Neuronal stem cell (in vitro differentiated cells): ENCODE results near the gene LYG1.

Experiments used
- DNase-seq: peaks from one replicate; pipeline ENCODE4 v3.0.0-alpha.2; 2013; ENCODE audit warnings: low spot score
- H2AFZ ChIP-seq: one replicate; pipeline ENCODE4 v1.6.1; 2013; ENCODE audit warnings: mild to moderate bottlenecking, low read length, inconsistent platforms
- H2AK5ac ChIP-seq: 2 replicates; pipeline ENCODE4 v1.6.1; 2013; ENCODE audit warnings: low read depth, mild to moderate bottlenecking, inconsistent platforms, low read length, moderate library complexity, mixed read lengths
- H2BK120ac ChIP-seq: 2 replicates; pipeline ENCODE4 v1.6.1; 2013; ENCODE audit warnings: low read depth, mild to moderate bottlenecking, inconsistent platforms, low read length, moderate library complexity, mixed read lengths
- H2BK12ac ChIP-seq: one replicate; pipeline ENCODE4 v1.6.1; 2013; ENCODE audit warnings: low read length, inconsistent platforms
- H2BK15ac ChIP-seq: 2 replicates; pipeline ENCODE4 v1.6.1; 2013; ENCODE audit warnings: mild to moderate bottlenecking, low read length, inconsistent platforms, mixed read lengths
- H2BK5ac ChIP-seq: one replicate; pipeline ENCODE4 v1.6.1; 2013; ENCODE audit warnings: inconsistent platforms, mild to moderate bottlenecking, low read length, moderate library complexity
- H3K14ac ChIP-seq: one replicate; pipeline ENCODE4 v1.6.1; 2013; ENCODE audit warnings: low read length, inconsistent platforms
- H3K18ac ChIP-seq: 2 replicates; pipeline ENCODE4 v1.6.1; 2013; ENCODE audit warnings: low read length, inconsistent platforms
- H3K23ac ChIP-seq: 2 replicates; pipeline ENCODE4 v1.6.1; 2013; ENCODE audit warnings: low read depth, mild to moderate bottlenecking, mixed read lengths, low read length, inconsistent platforms; ENCODE audit not compliant: poor library complexity
- H3K27ac ChIP-seq: replicated peaks from 3 replicates; pipeline ENCODE4 v1.5.1; 2013; ENCODE audit warnings: low read length, inconsistent platforms
- H3K27me3 ChIP-seq, 3 experiments: 2 replicates each; pipeline ENCODE4 v1.6.1; 2013; ENCODE audit warnings: low read length in 3 of 3, mild to moderate bottlenecking in 2 of 3, inconsistent platforms in 1 of 3, low read depth in 1 of 3, mixed read lengths in 1 of 3, moderate library complexity in 1 of 3; ENCODE audit not compliant: control insufficient read depth in 3 of 3, insufficient read depth in 3 of 3
- H3K36me3 ChIP-seq, 2 donors: replicated peaks in 1 of 2; 2 replicates each; pipeline ENCODE4 v1.6.1; 2013; ENCODE audit warnings: low read length in 2 of 2; ENCODE audit not compliant: control insufficient read depth in 2 of 2, insufficient read depth in 2 of 2
- H3K4ac ChIP-seq: 2 replicates; pipeline ENCODE4 v1.6.1; 2013; ENCODE audit warnings: inconsistent platforms, mild to moderate bottlenecking, low read length, moderate library complexity
- H3K4me1 ChIP-seq, 2 donors: 1 replicate in 1 of 2; 2 replicates in 1 of 2; pipeline ENCODE4 v1.6.1; 2013; ENCODE audit warnings: low read length in 2 of 2, low read depth in 1 of 2; ENCODE audit not compliant: control insufficient read depth in 2 of 2, insufficient read depth in 1 of 2
- H3K4me2 ChIP-seq: one replicate; pipeline ENCODE4 v1.6.1; 2013; ENCODE audit warnings: mild to moderate bottlenecking, low read length, inconsistent platforms; ENCODE audit not compliant: insufficient read depth, poor library complexity, severe bottlenecking
- H3K4me3 ChIP-seq, 2 donors: 2 replicates each; pipeline ENCODE4 v1.5.1; 2013; ENCODE audit warnings: low read length in 2 of 2, mild to moderate bottlenecking in 2 of 2, inconsistent platforms in 1 of 2, moderate library complexity in 1 of 2
- H3K79me1 ChIP-seq: one replicate; pipeline ENCODE4 v1.6.1; 2013; ENCODE audit warnings: low read depth, mild to moderate bottlenecking, inconsistent platforms, low read length, moderate library complexity
- H3K9ac ChIP-seq: one replicate; pipeline ENCODE4 v1.6.1; 2013; ENCODE audit warnings: mild to moderate bottlenecking, low read depth, low read length, inconsistent platforms; ENCODE audit not compliant: poor library complexity
- H3K9me3 ChIP-seq, 2 donors: replicated peaks in 1 of 2; 2 replicates each; pipeline versions ENCODE3 to v1.6.1; 2013; ENCODE audit warnings: low read length in 2 of 2, mild to moderate bottlenecking in 2 of 2, inconsistent platforms in 1 of 2, low read depth in 1 of 2, mixed read lengths in 1 of 2, moderate library complexity in 1 of 2; ENCODE audit not compliant: control insufficient read depth in 2 of 2, insufficient read depth in 1 of 2
- H4K8ac ChIP-seq: one replicate; pipeline ENCODE4 v1.6.1; 2013; ENCODE audit warnings: low read depth, mild to moderate bottlenecking, inconsistent platforms, low read length, moderate library complexity
- H4K91ac ChIP-seq: one replicate; pipeline ENCODE4 v1.6.1; 2013; ENCODE audit warnings: low read length, low read depth, mild to moderate bottlenecking, inconsistent platforms; ENCODE audit not compliant: poor library complexity
- WGBS, 2 donors: extraction: QIAGEN DNeasy Blood & Tissue Kit; methylation state at CpG; one replicate each; pipeline ENCODE4 v1.1.7; 2013; ENCODE audit warnings: missing lambda C conversion rate in 2 of 2, mixed read lengths in 1 of 2; ENCODE audit not compliant: insufficient read length in 2 of 2, insufficient replicate concordance in 1 of 2; ENCODE audit errors: extremely low coverage in 2 of 2; 5-methylcytosine and 5-hydroxymethylcytosine counted together

LYG1 gene

DNA sequence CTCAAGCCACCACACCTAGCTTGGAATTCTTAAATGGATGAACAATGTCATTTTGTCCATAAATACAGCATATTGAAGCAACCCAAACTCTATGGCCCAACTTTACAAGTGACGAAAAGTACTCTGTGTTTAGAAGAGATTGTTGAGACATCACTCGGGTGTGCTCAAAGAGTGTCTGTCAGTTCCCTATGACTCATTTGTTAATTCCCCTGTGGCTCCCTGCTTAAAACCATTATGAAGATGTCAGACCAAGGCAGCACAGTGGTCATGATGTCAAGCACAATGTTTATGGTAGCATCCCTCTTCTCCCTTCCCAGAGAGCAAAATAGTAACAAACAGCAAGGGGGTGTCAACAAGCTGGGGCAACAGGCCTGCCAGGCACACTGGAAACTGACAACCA lies 3.0 kb downstream of the LYG1 start:
- Histone ChIP-seq H2BK12ac (no peak overlapping the region), H2BK120ac (no peak overlapping the region), H3K27ac (no peak overlapping the region), H3K4me3 (no peak overlapping the region), H3K14ac (no peak overlapping the region), H2BK15ac (no peak overlapping the region), H3K79me1 (no peaks in the 10 kb centered on the region), H3K4me2 (no peak overlapping the region), H3K9ac (no peak overlapping the region), H3K23ac (no peak overlapping the region), H2BK5ac (no peak overlapping the region), H3K4ac (no peak overlapping the region), H4K8ac (no peak overlapping the region), H2AK5ac (no peak overlapping the region), H4K91ac (no peak overlapping the region), H3K4me1 (no peaks in the 10 kb centered on the region), H2AFZ (no peak overlapping the region), H3K27me3 (no peaks in the 10 kb centered on the region), H3K36me3 (peaks cover 0 to 2% of the 10 kb centered on the region in 2 donors), H3K18ac (no peak overlapping the region), H3K9me3 (peaks cover 0 to 2% of the 10 kb centered on the region in 2 donors)
- WGBS, 2 donors: no CpG with 5 or more reads among the region's 2 CpGs
- DNase-seq: no peak

DNA sequence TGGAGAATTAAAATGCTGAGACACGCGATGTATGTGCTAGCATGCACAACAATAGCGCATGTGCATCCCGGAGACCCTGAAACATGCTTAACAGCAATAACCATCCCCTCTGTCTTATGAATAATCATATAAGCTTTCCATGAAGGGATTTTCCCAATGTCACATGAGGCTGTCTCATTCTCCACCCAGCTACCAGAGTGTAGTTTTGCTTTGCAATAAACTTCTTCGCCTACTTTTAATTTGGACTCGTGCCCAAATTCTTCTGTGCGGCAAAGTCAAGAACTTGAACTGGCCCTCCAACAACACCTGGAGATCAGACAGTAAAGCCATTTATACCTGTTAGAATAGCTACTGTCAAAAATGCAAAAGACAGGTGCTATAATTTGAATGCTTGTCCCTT lies 15.5 kb downstream of the LYG1 start:
- H3K14ac ChIP-seq: no peak overlapping the region
- no peaks in the 10 kb centered on the region for H3K4me1 ChIP-seq
- no peak overlapping the region for H3K18ac ChIP-seq
- no peak overlapping the region for H3K4me3 ChIP-seq
- H2BK15ac ChIP-seq: no peak overlapping the region
- H4K91ac ChIP-seq: no peak overlapping the region
- no peak overlapping the region for H2BK12ac ChIP-seq
- H3K4ac ChIP-seq: no peak overlapping the region
- WGBS, 2 donors: no CpG with 5 or more reads among the region's 7 CpGs
- no peak overlapping the region for H3K27ac ChIP-seq
- H4K8ac ChIP-seq: no peak overlapping the region
- H2AK5ac ChIP-seq: no peak overlapping the region
- H3K36me3 ChIP-seq: peaks cover 2 to 4% of the 10 kb centered on the region in 2 donors
- no peak overlapping the region for H2BK5ac ChIP-seq
- no peak overlapping the region for H2BK120ac ChIP-seq
- no peak overlapping the region for H3K4me2 ChIP-seq
- H3K9me3 ChIP-seq: no peaks in the 10 kb centered on the region
- H3K9ac ChIP-seq: no peak overlapping the region
- H3K23ac ChIP-seq: no peak overlapping the region
- no peak for DNase-seq
- no peak overlapping the region for H2AFZ ChIP-seq
- no peaks in the 10 kb centered on the region for H3K27me3 ChIP-seq
- no peaks in the 10 kb centered on the region for H3K79me1 ChIP-seq

DNA sequence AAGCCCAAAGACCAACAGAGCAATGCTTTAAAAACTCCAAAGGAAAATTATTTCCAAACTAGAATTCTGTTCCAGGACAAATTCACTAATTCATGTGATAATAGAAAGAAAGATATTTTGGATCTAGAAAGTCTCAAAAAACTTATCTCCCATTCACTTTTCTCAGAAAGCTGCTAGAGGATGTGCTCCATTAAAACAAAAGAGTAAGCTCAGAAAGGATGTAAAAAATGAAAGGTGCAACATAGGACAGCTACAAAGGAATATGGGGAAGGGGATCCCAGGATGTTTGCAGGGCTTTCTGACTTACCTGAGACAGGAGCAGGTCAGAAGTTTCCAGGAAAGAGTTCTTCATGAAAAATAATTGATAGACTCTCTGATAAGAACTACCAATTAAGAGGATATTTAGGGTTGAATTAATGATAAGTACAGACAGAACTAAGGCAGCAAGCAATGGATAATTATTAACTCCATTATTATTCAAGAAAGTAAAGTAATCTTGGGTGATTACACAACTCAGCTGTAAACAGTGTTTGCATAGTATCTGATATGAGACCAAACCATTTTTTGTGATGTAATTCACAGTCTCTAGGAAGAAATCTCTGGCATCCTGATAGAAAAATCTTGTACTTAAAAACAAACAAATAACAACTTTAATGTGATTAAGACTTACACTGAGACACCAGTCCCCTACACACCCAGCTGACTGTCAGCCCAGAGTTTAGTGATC lies 20.9 kb downstream of the LYG1 start:
- Histone ChIP-seq H2AFZ (no peak overlapping the region), H2BK15ac (no peak overlapping the region), H2BK5ac (no peak overlapping the region), H3K4me1 (no peaks in the 10 kb centered on the region), H3K14ac (no peak overlapping the region), H3K36me3 (peaks cover 2 to 4% of the 10 kb centered on the region in 2 donors), H4K91ac (no peak overlapping the region), H2AK5ac (no peak overlapping the region), H3K4ac (no peak overlapping the region), H3K4me3 (no peak overlapping the region), H3K27ac (no peak overlapping the region), H3K9ac (no peak overlapping the region), H3K79me1 (no peaks in the 10 kb centered on the region), H3K27me3 (no peaks in the 10 kb centered on the region), H4K8ac (no peak overlapping the region), H3K23ac (no peak overlapping the region), H2BK12ac (no peak overlapping the region), H3K4me2 (no peak overlapping the region), H3K9me3 (peaks cover 3 to 6% of the 10 kb centered on the region in 2 donors), H3K18ac (no peak overlapping the region), H2BK120ac (no peak overlapping the region)
- DNase-seq: no peak

DNA sequence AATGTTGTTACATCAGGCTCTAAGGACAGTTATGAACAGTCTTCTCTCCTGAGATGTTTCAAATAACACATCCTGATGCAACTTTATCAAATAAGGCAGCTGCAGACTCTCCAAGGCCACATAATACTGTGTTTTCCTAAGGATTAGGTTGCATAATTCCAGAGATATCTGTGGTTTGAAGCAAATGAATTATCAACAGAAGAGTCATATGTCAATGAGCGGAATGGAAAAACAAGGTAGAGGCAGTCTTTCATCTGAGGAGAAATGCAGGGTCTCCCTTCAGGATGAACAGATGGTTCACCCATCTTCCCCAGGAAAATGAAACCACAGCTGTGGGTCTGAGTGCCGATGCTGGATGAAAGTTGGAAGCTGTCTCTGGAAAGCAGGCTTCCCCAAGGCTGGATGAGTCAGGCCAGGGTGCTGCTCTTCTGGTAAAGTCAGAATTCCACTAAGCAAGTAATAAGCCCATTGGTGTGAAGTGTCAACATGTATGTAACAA lies 22.2 kb downstream of the LYG1 start:
- Histone ChIP-seq H3K4ac (no peak overlapping the region), H3K23ac (no peak overlapping the region), H3K4me3 (no peak overlapping the region), H2AFZ (no peak overlapping the region), H3K36me3 (peaks cover 0 to 2% of the 10 kb centered on the region in 2 donors), H2BK5ac (no peak overlapping the region), H3K9me3 (peaks cover 3 to 6% of the 10 kb centered on the region in 2 donors), H2BK15ac (no peak overlapping the region), H3K27me3 (no peaks in the 10 kb centered on the region), H3K9ac (no peak overlapping the region), H4K8ac (no peak overlapping the region), H3K27ac (no peak overlapping the region), H3K18ac (no peak overlapping the region), H3K4me2 (no peak overlapping the region), H4K91ac (no peak overlapping the region), H2BK120ac (no peak overlapping the region), H3K79me1 (no peaks in the 10 kb centered on the region), H3K4me1 (no peaks in the 10 kb centered on the region), H2BK12ac (no peak overlapping the region), H2AK5ac (no peak overlapping the region), H3K14ac (no peak overlapping the region)
- no peak for DNase-seq
- no CpG with 5 or more reads among the region's 2 CpGs for WGBS, 2 donors
